HEK293 (cell line): ENCODE data around the gene PAK4.

ENCODE experiments used
- GLI2 ChIP-seq: fragments of 450-650 bp; formaldehyde crosslinking; IDR thresholded peaks from 2 replicates; pipeline ENCODE4; 2017; ENCODE audit warnings: missing biosample characterization, missing genetic modification characterization, low read depth, borderline replicate concordance
- KLF10 ChIP-seq: fragments of 450-650 bp; IDR thresholded peaks from 2 replicates; pipeline ENCODE4 v1.5.1; 2018; ENCODE audit warnings: missing biosample characterization, mild to moderate bottlenecking, missing genetic modification characterization
- KLF8 ChIP-seq: fragments of 450-650 bp; formaldehyde crosslinking; IDR thresholded peaks from 2 replicates; pipeline ENCODE4 v1.5.1; 2016; ENCODE audit warnings: missing biosample characterization, missing genetic modification characterization
- MYNN ChIP-seq: fragments of 450-650 bp; formaldehyde crosslinking; IDR thresholded peaks from 2 replicates; pipeline ENCODE4 v1.5.1; 2016; ENCODE audit warnings: missing biosample characterization, missing genetic modification characterization, borderline replicate concordance
- MZF1 ChIP-seq: fragments of 450-650 bp; formaldehyde crosslinking; IDR thresholded peaks from 2 replicates; pipeline ENCODE4 v1.5.1; 2017; ENCODE audit warnings: missing biosample characterization, missing genetic modification characterization, borderline replicate concordance
- SCRT2 ChIP-seq: fragments of 450-650 bp; formaldehyde crosslinking; IDR thresholded peaks from 2 replicates; pipeline ENCODE4 v1.5.1; 2016; ENCODE audit warnings: missing biosample characterization, missing genetic modification characterization
- ZEB2 ChIP-seq: fragments of 450-650 bp; formaldehyde crosslinking; IDR thresholded peaks from 2 replicates; pipeline ENCODE4 v1.5.1; 2016; ENCODE audit warnings: missing biosample characterization, missing genetic modification characterization
- ZNF169 ChIP-seq: fragments of 450-650 bp; formaldehyde crosslinking; IDR thresholded peaks from 2 replicates; pipeline ENCODE4 v1.5.1; 2016; ENCODE audit warnings: missing biosample characterization, missing genetic modification characterization
- ZNF184 ChIP-seq: fragments of 450-650 bp; IDR thresholded peaks from 2 replicates; pipeline ENCODE4 v1.5.1; 2018; ENCODE audit warnings: missing biosample characterization, mild to moderate bottlenecking, missing genetic modification characterization
- ZNF335 ChIP-seq: fragments of 450-650 bp; formaldehyde crosslinking; conservative IDR thresholded peaks from 2 replicates; pipeline ENCODE4 v1.5.1; 2016; ENCODE audit warnings: missing biosample characterization, missing genetic modification characterization
- ZNF426 ChIP-seq: fragments of 450-650 bp; formaldehyde crosslinking; IDR thresholded peaks from 2 replicates; pipeline ENCODE4 v1.5.1; 2017; ENCODE audit warnings: missing biosample characterization, missing genetic modification characterization, mild to moderate bottlenecking, inconsistent platforms, moderate library complexity
- ZNF48 ChIP-seq: fragments of 450-650 bp; formaldehyde crosslinking; IDR thresholded peaks from 2 replicates; pipeline ENCODE4 v1.5.1; 2016; ENCODE audit warnings: missing biosample characterization, missing genetic modification characterization
- ZNF549 ChIP-seq: fragments of 450-650 bp; IDR thresholded peaks from 2 replicates; pipeline ENCODE4 v1.5.1; 2018; ENCODE audit warnings: missing biosample characterization, missing genetic modification characterization, mild to moderate bottlenecking, inconsistent platforms, moderate library complexity
- ZNF555 ChIP-seq: fragments of 450-650 bp; formaldehyde crosslinking; conservative IDR thresholded peaks from 2 replicates; pipeline ENCODE4 v1.5.1; 2017; ENCODE audit warnings: missing biosample characterization, mild to moderate bottlenecking, missing genetic modification characterization, inconsistent platforms
- ZNF747 ChIP-seq: fragments of 450-650 bp; formaldehyde crosslinking; IDR thresholded peaks from 2 replicates; pipeline ENCODE4 v1.5.1; 2016; ENCODE audit warnings: missing biosample characterization, missing genetic modification characterization
- ZNF76 ChIP-seq: fragments of 450-650 bp; formaldehyde crosslinking; IDR thresholded peaks from 2 replicates; pipeline ENCODE4; 2016; ENCODE audit warnings: low read depth, missing biosample characterization, missing genetic modification characterization, borderline replicate concordance
- TF ChIP-seq, protein P1 (sequence below): fragments of 450-650 bp; formaldehyde crosslinking; IDR thresholded peaks from 2 replicates; pipeline ENCODE4 v1.5.1; 2016; ENCODE audit warnings: missing biosample characterization, missing genetic modification characterization
- TF ChIP-seq, protein P2 (sequence below): fragments of 450-650 bp; formaldehyde crosslinking; IDR thresholded peaks from 2 replicates; pipeline ENCODE4 v1.5.1; 2017; ENCODE audit warnings: missing biosample characterization, missing genetic modification characterization
- TF ChIP-seq, protein P3 (sequence below): fragments of 450-650 bp; formaldehyde crosslinking; IDR thresholded peaks from 2 replicates; pipeline ENCODE4 v1.5.1; 2016; ENCODE audit warnings: missing biosample characterization, missing genetic modification characterization
- TF ChIP-seq, protein P4 (sequence below): fragments of 450-650 bp; IDR thresholded peaks from 2 replicates; pipeline ENCODE4 v1.5.1; 2018; ENCODE audit warnings: missing biosample characterization, missing genetic modification characterization
- TF ChIP-seq, protein P5 (sequence below): fragments of 450-650 bp; formaldehyde crosslinking; IDR thresholded peaks from 2 replicates; pipeline ENCODE4 v1.5.1; 2016; ENCODE audit warnings: missing biosample characterization, missing genetic modification characterization
- TF ChIP-seq, protein P6 (sequence below): fragments of 450-650 bp; formaldehyde crosslinking; IDR thresholded peaks from 2 replicates; pipeline ENCODE4 v1.5.1; 2016; ENCODE audit warnings: missing biosample characterization, missing genetic modification characterization
- TF ChIP-seq, protein P7 (sequence below): fragments of 450-650 bp; formaldehyde crosslinking; IDR thresholded peaks from 2 replicates; pipeline ENCODE4 v1.5.1; 2016; ENCODE audit warnings: missing biosample characterization, missing genetic modification characterization
- TF ChIP-seq, protein P8 (sequence below): sonication (generic); formaldehyde crosslinking; IDR thresholded peaks from 2 replicates; pipeline ENCODE4 v1.8.1; 2022; ENCODE audit warnings: mild to moderate bottlenecking, moderate library complexity, missing genetic modification reagents

PAK4 gene

DNA sequence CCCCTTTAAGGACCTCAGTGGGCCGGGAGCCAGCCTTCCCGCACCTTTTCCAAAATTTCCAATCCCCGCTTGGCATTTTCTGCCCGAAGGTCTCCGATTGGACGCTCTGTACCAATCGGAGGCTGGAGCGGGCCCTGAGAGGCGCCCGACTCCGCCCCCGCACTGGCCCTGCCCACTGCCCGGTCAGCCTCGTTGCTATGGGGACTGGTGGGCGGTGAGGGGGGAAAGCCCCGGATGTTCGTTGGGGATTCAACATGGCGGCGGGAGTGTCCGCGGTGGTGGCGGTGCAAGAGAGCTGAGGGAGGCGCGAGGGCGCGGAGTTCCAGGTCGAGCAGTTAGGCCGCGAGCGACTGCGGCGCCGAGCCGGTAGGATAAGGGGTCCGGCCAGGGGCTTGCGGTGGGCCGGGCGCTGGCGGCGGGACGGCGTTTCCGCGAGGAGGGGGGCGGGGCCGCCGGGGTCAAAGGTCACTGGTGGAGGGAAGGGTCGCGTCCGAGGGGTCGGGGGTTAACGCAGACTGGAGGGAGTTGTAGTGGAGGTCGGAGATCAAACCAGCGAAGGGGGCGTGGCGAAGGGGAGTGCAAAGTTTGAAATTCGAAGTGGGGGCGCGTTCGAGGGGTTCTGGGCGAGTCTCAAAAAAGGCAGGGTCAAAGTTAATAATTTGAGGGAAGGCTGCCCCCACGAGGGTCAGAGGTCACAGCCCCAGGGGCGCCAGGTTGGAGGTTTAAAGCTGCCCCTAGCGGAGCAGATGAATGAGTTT lies at the start of gene PAK4 (continued):
- TF ChIP-seq ZNF76 (tag by site-specific recombination), result peak; percentile 88
- no peak for TF ChIP-seq ZNF555 (tag by site-specific recombination)
- TF ChIP-seq, protein P1, sequence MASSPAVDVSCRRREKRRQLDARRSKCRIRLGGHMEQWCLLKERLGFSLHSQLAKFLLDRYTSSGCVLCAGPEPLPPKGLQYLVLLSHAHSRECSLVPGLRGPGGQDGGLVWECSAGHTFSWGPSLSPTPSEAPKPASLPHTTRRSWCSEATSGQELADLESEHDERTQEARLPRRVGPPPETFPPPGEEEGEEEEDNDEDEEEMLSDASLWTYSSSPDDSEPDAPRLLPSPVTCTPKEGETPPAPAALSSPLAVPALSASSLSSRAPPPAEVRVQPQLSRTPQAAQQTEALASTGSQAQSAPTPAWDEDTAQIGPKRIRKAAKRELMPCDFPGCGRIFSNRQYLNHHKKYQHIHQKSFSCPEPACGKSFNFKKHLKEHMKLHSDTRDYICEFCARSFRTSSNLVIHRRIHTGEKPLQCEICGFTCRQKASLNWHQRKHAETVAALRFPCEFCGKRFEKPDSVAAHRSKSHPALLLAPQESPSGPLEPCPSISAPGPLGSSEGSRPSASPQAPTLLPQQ (tag by site-specific recombination), result no peak; the same call in 1 of the 2 replicates
- TF ChIP-seq KLF8 (tag by site-specific recombination), result peak; percentile 99
- TF ChIP-seq SCRT2, result peak; percentile 77; the same call in 1 of the 2 replicates
- TF ChIP-seq, protein P2, sequence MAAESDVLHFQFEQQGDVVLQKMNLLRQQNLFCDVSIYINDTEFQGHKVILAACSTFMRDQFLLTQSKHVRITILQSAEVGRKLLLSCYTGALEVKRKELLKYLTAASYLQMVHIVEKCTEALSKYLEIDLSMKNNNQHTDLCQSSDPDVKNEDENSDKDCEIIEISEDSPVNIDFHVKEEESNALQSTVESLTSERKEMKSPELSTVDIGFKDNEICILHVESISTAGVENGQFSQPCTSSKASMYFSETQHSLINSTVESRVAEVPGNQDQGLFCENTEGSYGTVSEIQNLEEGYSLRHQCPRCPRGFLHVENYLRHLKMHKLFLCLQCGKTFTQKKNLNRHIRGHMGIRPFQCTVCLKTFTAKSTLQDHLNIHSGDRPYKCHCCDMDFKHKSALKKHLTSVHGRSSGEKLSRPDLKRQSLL (tag by site-specific recombination), result peak; percentile 35; the same call in 1 of the 2 replicates
- TF ChIP-seq, protein P3, sequence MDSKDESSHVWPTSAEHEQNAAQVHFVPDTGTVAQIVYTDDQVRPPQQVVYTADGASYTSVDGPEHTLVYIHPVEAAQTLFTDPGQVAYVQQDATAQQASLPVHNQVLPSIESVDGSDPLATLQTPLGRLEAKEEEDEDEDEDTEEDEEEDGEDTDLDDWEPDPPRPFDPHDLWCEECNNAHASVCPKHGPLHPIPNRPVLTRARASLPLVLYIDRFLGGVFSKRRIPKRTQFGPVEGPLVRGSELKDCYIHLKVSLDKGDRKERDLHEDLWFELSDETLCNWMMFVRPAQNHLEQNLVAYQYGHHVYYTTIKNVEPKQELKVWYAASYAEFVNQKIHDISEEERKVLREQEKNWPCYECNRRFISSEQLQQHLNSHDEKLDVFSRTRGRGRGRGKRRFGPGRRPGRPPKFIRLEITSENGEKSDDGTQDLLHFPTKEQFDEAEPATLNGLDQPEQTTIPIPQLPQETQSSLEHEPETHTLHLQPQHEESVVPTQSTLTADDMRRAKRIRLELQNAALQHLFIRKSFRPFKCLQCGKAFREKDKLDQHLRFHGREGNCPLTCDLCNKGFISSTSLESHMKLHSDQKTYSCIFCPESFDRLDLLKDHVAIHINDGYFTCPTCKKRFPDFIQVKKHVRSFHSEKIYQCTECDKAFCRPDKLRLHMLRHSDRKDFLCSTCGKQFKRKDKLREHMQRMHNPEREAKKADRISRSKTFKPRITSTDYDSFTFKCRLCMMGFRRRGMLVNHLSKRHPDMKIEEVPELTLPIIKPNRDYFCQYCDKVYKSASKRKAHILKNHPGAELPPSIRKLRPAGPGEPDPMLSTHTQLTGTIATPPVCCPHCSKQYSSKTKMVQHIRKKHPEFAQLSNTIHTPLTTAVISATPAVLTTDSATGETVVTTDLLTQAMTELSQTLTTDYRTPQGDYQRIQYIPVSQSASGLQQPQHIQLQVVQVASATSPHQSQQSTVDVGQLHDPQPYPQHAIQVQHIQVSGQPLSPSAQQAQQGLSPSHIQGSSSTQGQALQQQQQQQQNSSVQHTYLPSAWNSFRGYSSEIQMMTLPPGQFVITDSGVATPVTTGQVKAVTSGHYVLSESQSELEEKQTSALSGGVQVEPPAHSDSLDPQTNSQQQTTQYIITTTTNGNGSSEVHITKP (tag by site-specific recombination), result no peak; the same call in 1 of the 2 replicates
- TF ChIP-seq, protein P4, sequence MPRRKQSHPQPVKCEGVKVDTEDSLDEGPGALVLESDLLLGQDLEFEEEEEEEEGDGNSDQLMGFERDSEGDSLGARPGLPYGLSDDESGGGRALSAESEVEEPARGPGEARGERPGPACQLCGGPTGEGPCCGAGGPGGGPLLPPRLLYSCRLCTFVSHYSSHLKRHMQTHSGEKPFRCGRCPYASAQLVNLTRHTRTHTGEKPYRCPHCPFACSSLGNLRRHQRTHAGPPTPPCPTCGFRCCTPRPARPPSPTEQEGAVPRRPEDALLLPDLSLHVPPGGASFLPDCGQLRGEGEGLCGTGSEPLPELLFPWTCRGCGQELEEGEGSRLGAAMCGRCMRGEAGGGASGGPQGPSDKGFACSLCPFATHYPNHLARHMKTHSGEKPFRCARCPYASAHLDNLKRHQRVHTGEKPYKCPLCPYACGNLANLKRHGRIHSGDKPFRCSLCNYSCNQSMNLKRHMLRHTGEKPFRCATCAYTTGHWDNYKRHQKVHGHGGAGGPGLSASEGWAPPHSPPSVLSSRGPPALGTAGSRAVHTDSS (tag by site-specific recombination), result no peak
- TF ChIP-seq MZF1, result peak; percentile 64
- TF ChIP-seq KLF10, result peak; percentile 96
- no peak for TF ChIP-seq ZNF747
- no peak for TF ChIP-seq ZNF48
- TF ChIP-seq ZNF169 (tag by site-specific recombination), result peak; percentile 93
- TF ChIP-seq, protein P5, sequence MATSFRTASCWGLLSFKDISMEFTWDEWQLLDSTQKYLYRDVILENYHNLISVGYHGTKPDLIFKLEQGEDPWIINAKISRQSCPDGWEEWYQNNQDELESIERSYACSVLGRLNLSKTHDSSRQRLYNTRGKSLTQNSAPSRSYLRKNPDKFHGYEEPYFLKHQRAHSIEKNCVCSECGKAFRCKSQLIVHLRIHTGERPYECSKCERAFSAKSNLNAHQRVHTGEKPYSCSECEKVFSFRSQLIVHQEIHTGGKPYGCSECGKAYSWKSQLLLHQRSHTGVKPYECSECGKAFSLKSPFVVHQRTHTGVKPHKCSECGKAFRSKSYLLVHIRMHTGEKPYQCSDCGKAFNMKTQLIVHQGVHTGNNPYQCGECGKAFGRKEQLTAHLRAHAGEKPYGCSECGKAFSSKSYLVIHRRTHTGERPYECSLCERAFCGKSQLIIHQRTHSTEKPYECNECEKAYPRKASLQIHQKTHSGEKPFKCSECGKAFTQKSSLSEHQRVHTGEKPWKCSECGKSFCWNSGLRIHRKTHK (tag by site-specific recombination), result no peak
- TF ChIP-seq ZNF549 (tag by site-specific recombination), result no peak
- no peak for TF ChIP-seq ZNF426
- TF ChIP-seq, protein P6, sequence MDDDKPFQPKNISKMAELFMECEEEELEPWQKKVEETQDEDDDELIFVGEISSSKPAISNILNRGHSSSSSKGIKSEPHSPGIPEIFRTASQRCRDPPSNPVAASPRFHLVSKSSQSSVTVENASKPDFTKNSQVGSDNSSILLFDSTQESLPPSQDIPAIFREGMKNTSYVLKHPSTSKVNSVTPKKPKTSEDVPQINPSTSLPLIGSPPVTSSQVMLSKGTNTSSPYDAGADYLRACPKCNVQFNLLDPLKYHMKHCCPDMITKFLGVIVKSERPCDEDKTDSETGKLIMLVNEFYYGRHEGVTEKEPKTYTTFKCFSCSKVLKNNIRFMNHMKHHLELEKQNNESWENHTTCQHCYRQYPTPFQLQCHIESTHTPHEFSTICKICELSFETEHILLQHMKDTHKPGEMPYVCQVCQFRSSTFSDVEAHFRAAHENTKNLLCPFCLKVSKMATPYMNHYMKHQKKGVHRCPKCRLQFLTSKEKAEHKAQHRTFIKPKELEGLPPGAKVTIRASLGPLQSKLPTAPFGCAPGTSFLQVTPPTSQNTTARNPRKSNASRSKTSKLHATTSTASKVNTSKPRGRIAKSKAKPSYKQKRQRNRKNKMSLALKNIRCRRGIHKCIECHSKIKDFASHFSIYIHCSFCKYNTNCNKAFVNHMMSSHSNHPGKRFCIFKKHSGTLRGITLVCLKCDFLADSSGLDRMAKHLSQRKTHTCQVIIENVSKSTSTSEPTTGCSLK (tag by site-specific recombination), result no peak
- no peak for TF ChIP-seq GLI2
- TF ChIP-seq ZNF184 (tag by site-specific recombination), result no peak; the same call in 1 of the 2 replicates
- TF ChIP-seq ZEB2, result peak; percentile 72; the same call in 1 of the 2 replicates
- TF ChIP-seq, protein P7, sequence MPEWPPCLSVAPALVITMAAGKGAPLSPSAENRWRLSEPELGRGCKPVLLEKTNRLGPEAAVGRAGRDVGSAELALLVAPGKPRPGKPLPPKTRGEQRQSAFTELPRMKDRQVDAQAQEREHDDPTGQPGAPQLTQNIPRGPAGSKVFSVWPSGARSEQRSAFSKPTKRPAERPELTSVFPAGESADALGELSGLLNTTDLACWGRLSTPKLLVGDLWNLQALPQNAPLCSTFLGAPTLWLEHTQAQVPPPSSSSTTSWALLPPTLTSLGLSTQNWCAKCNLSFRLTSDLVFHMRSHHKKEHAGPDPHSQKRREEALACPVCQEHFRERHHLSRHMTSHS, result peak; percentile 37; the same call in 1 of the 2 replicates
- peak; percentile 69; the same call in 1 of the 2 replicates for TF ChIP-seq MYNN (tag by site-specific recombination)
- peak; percentile 98 for TF ChIP-seq ZNF335 (tag by site-specific recombination)
- TF ChIP-seq, protein P8, sequence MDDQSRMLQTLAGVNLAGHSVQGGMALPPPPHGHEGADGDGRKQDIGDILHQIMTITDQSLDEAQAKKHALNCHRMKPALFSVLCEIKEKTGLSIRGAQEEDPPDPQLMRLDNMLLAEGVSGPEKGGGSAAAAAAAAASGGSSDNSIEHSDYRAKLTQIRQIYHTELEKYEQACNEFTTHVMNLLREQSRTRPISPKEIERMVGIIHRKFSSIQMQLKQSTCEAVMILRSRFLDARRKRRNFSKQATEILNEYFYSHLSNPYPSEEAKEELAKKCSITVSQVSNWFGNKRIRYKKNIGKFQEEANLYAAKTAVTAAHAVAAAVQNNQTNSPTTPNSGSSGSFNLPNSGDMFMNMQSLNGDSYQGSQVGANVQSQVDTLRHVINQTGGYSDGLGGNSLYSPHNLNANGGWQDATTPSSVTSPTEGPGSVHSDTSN (CRISPR knock-in tag), result peak; percentile 43; the same call in 1 of the 2 replicates
